ENCODE measurements around the gene CCL11. TPM values are rescaled to one million over a fixed set of nuclear protein-coding genes. Genes with fewer than 3 reads are reported as not detected.

CCL11 gene
- total RNA-seq, 4 donors from 2014 or later, result 0.26 to 3.4 (median 0.95) TPM; not detected in 1

- intact Hi-C loops (cut with DNase I), result no loop called here
- Histone ChIP-seq H3K4me1 (peaks cover 0 to 5% (median 0%) of the 10 kb centered on the region in 3 donors), H3K36me3 (no peaks in the 10 kb centered on the region), H3K9me3 (no peaks in the 10 kb centered on the region), H3K27me3 (peaks cover 0 to 11% (median 0%) of the 10 kb centered on the region in 4 donors), H3K4me3 (no peak overlapping the region), H3K27ac (no peak overlapping the region)
- WGBS, 2 donors, result 14 to 19% methylated on average over 2 of the region's 2 CpGs
- no peak for TF ChIP-seq CTCF (IDR thresholded peaks at IDR 0.05)
- TF ChIP-seq POLR2A (IDR thresholded peaks at IDR 0.05), result no peak
- no peak for DNase-seq
Observed at GRCh38 chr17:34287875-34288274, 2.3 kb downstream of the CCL11 start.

GRCh38 chr17:34290586-34290985, 5.0 kb downstream of the CCL11 start:
- DNase-seq, result no peak
- H3K27me3 ChIP-seq, result peaks cover 0 to 7% (median 0%) of the 10 kb centered on the region in 4 donors
- 40% methylated on average over 1 to 2 of the region's 4 CpGs for WGBS, 2 donors
- TF ChIP-seq CTCF (IDR thresholded peaks at IDR 0.05), result no peak
- TF ChIP-seq POLR2A (IDR thresholded peaks at IDR 0.05), result no peak
- intact Hi-C loops (cut with DNase I), result no loop called here
- no peaks in the 10 kb centered on the region for H3K36me3 ChIP-seq
- H3K4me3 ChIP-seq, result no peak overlapping the region
- peaks cover 0 to 4% (median 0%) of the 10 kb centered on the region in 3 donors for H3K4me1 ChIP-seq
- H3K9me3 ChIP-seq, result no peaks in the 10 kb centered on the region
- H3K27ac ChIP-seq, result no peak overlapping the region

DNA sequence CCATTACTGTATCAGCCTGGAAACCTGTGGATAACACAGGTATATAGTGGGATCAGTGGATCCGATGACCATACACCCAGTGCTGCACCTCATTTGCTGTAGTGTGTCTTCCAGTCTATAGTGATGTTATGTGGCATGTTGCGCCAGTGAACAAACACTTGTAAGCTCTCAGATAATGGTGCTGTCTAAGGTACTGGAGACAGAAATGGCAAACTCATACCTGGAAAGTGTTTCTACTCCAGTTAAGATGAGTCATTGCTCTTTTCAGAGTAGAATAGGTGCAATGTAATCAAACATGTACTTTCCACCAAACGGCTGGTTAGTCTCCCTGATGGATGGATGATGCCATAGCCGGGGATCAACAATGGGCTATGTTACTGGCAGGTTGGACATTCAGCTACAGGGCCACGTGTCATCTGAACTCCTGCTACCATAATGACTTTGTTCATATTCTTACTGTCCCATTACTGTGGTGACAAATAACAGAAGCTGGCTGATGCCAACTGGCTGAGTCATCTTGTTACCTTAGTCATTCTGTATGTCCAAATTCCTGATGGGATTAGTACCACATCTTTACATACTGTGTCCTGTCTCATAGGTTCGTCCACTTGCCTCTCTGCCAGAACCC, 6.3 kb downstream of the CCL11 start:
- no peak for TF ChIP-seq CTCF (IDR thresholded peaks at IDR 0.05)
- no peak for TF ChIP-seq POLR2A (IDR thresholded peaks at IDR 0.05)
- no peaks in the 10 kb centered on the region for H3K9me3 ChIP-seq
- H3K27ac ChIP-seq, result no peak overlapping the region
- H3K4me3 ChIP-seq, result no peak overlapping the region
- no peaks in the 10 kb centered on the region for H3K4me1 ChIP-seq
- H3K36me3 ChIP-seq, result no peaks in the 10 kb centered on the region
- DNase-seq, result no peak
- peaks cover 0 to 5% (median 0%) of the 10 kb centered on the region in 4 donors for H3K27me3 ChIP-seq
- WGBS, 2 donors, result 50 to 62% methylated on average over 6 of the region's 6 CpGs
- intact Hi-C loops (cut with DNase I), result no loop called here

- H3K27me3 ChIP-seq, result no peaks in the 10 kb centered on the region
- intact Hi-C loops (cut with DNase I), result no loop called here
- TF ChIP-seq CTCF (IDR thresholded peaks at IDR 0.05) (no peak), POLR2A (IDR thresholded peaks at IDR 0.05) (no peak)
- no peak overlapping the region for H3K4me3 ChIP-seq
- WGBS, 2 donors, result 82 to 97% methylated on average over 2 of the region's 2 CpGs
- no peak overlapping the region for H3K27ac ChIP-seq
- H3K4me1 ChIP-seq, result peaks cover 5 to 28% (median 16%) of the 10 kb centered on the region in 3 donors
- no peak for DNase-seq
- H3K9me3 ChIP-seq, result no peaks in the 10 kb centered on the region
- H3K36me3 ChIP-seq, result no peaks in the 10 kb centered on the region
Observed at GRCh38 chr17:34299027-34299426, 13.5 kb downstream of the CCL11 start.

GRCh38 chr17:34299956-34300577, 14.5 kb downstream of the CCL11 start:
- DNase-seq, result no peak
- intact Hi-C loops (cut with DNase I), result no loop called here
- Histone ChIP-seq H3K27ac (peak overlapping the region in 2 of 4 donors; percentile 23 to 65), H3K36me3 (no peaks in the 10 kb centered on the region), H3K4me3 (no peak overlapping the region), H3K4me1 (peaks cover 5 to 28% (median 16%) of the 10 kb centered on the region in 3 donors), H3K27me3 (no peaks in the 10 kb centered on the region), H3K9me3 (no peaks in the 10 kb centered on the region)
- TF ChIP-seq CTCF (IDR thresholded peaks at IDR 0.05), result no peak
- TF ChIP-seq POLR2A (IDR thresholded peaks at IDR 0.05), result no peak
- WGBS, 2 donors, result 43 to 49% methylated on average over 3 of the region's 3 CpGs

All from esophagus squamous epithelium (tissue), 5 donors.